Measurements from ENCODE around the gene CERS6.

GRCh38 chr2:168449419-168449818, 6.7 kb upstream of the CERS6 start:
- TF ChIP-seq CTCF (IDR thresholded peaks at IDR 0.05) (no peak), POLR2A (IDR thresholded peaks at IDR 0.05) (no peak)

Data from body of pancreas (tissue), 4 donors.